Transverse colon (tissue), 4 donors: Measurements from ENCODE around the gene SARDH. TPM values are rescaled to one million over a fixed set of nuclear protein-coding genes. Genes with fewer than 3 reads are reported as not detected.

Experiments used
- DNase-seq: peaks from one replicate; pipeline ENCODE4 v3.0.0-alpha.2; 2019
- H3K27ac ChIP-seq, 4 donors: fragments of 200-600 bp; sonication (generic); 2 replicates each; pipeline ENCODE4 v1.5.1; 2016 to 2018; ENCODE audit warnings: inconsistent platforms in 4 of 4
- H3K27me3 ChIP-seq: fragments of 200-600 bp; sonication (generic); 2 replicates; pipeline ENCODE4 v1.5.1; 2017; ENCODE audit warnings: inconsistent platforms
- H3K36me3 ChIP-seq, 4 donors: fragments of 200-600 bp; sonication (generic); 2 replicates each; pipeline ENCODE4 v1.5.1; 2017 to 2019; ENCODE audit warnings: inconsistent platforms in 4 of 4
- H3K4me1 ChIP-seq, 4 donors: fragments of 200-600 bp; sonication (generic); 2 replicates each; pipeline ENCODE4 v1.5.1; 2017 to 2020; ENCODE audit warnings: inconsistent platforms in 4 of 4
- H3K4me3 ChIP-seq, 4 donors: fragments of 200-600 bp; sonication (generic); 1 replicate in 1 of 4; 2 replicates in 3 of 4; pipeline versions ENCODE4 v1.5.1 to v1.6.1; 2017 to 2019; ENCODE audit warnings: inconsistent platforms in 4 of 4
- H3K9me3 ChIP-seq, 2 donors: fragments of 200-600 bp; sonication (generic); 2 replicates each; pipeline ENCODE4 v1.5.1; 2017 to 2019; ENCODE audit warnings: inconsistent platforms in 2 of 2
- EP300 ChIP-seq: sonication (generic); formaldehyde crosslinking; IDR thresholded peaks from one replicate; pipeline ENCODE4 v1.6.1; 2017; ENCODE audit warnings: antibody characterized with exemption, low read depth
- POLR2A ChIP-seq: fragments of 450-650 bp; IDR thresholded peaks from one replicate; pipeline ENCODE4 v1.6.1; 2016; ENCODE audit warnings: antibody characterized with exemption, mild to moderate bottlenecking, moderate library complexity
- POLR2AphosphoS5 ChIP-seq, 3 donors: sonication (generic); formaldehyde crosslinking; IDR thresholded peaks; one replicate each; pipeline ENCODE4 v1.6.1; 2016; ENCODE audit warnings: antibody characterized with exemption in 3 of 3
- WGBS, 2 donors: methylation state at CpG; one replicate each; pipeline ENCODE4 v1.1.5; 2018; ENCODE audit warnings: low coverage in 1 of 2; 5-methylcytosine and 5-hydroxymethylcytosine counted together
- in situ Hi-C, 4 donors: fragments of 200-750 bp; cut with MboI; loops; one replicate each; pipeline versions ENCODE4 v1.15.0 to v1.15.1; 2017; ENCODE audit warnings: low sequenced_read_pairs in 3 of 4, low pct_ligation_motif_present in 1 of 4, low pct_unique_long_range_greater_than_20kb in 1 of 4
- intact Hi-C: fragments of 100-400 bp; cut with DNase I; formaldehyde crosslinking; loops from one replicate; pipeline ENCODE4 v1.15.1; 2023; ENCODE audit warnings: low total_unique reads
- total RNA-seq, 4 donors: library from RNA; depleted of rRNA; stranded (reverse); fragments of >200 nt; gene quantifications; one replicate each; pipeline ENCODE4 v1.1.0, GENCODE V29; 2016
- TF ChIP-seq, protein P1 (sequence below), 5 experiments: fragments of 200-600 bp in 3 of 5; fragments of 450-650 bp in 2 of 5; sonication (generic) in 3 of 5; IDR thresholded peaks; 1 replicate in 2 of 5; 2 replicates in 3 of 5; pipeline ENCODE4 v1.5.1; 2016 to 2017; ENCODE audit warnings: antibody characterized with exemption in 5 of 5, inconsistent platforms in 3 of 5, mild to moderate bottlenecking in 2 of 5, moderate library complexity in 1 of 5

Gene SARDH
- total RNA-seq, 4 donors from 2014 or later, result 0.68 to 1.1 (median 0.95) TPM; not detected in 1

- DNase-seq, result no peak
- Histone ChIP-seq H3K4me3 (no peak overlapping the region), H3K27me3 (no peaks in the 10 kb centered on the region), H3K9me3 (no peaks in the 10 kb centered on the region), H3K4me1 (no peaks in the 10 kb centered on the region), H3K36me3 (no peaks in the 10 kb centered on the region), H3K27ac (no peak overlapping the region)
- WGBS, 2 donors, result 87% methylated on average over 3 to 26 of the region's 27 CpGs
- intact Hi-C loops, result no loop called here
- TF ChIP-seq EP300 (no peak), POLR2AphosphoS5 (IDR thresholded peaks at IDR 0.05) (no peak), POLR2A (no peak)
- TF ChIP-seq, protein P1, sequence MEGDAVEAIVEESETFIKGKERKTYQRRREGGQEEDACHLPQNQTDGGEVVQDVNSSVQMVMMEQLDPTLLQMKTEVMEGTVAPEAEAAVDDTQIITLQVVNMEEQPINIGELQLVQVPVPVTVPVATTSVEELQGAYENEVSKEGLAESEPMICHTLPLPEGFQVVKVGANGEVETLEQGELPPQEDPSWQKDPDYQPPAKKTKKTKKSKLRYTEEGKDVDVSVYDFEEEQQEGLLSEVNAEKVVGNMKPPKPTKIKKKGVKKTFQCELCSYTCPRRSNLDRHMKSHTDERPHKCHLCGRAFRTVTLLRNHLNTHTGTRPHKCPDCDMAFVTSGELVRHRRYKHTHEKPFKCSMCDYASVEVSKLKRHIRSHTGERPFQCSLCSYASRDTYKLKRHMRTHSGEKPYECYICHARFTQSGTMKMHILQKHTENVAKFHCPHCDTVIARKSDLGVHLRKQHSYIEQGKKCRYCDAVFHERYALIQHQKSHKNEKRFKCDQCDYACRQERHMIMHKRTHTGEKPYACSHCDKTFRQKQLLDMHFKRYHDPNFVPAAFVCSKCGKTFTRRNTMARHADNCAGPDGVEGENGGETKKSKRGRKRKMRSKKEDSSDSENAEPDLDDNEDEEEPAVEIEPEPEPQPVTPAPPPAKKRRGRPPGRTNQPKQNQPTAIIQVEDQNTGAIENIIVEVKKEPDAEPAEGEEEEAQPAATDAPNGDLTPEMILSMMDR (IDR thresholded peaks at IDR 0.05), result no peak
- in situ Hi-C loops, result no loop called here
These were observed 7.0 kb downstream of the SARDH start for GRCh38 chr9:133730994-133731715.

DNA sequence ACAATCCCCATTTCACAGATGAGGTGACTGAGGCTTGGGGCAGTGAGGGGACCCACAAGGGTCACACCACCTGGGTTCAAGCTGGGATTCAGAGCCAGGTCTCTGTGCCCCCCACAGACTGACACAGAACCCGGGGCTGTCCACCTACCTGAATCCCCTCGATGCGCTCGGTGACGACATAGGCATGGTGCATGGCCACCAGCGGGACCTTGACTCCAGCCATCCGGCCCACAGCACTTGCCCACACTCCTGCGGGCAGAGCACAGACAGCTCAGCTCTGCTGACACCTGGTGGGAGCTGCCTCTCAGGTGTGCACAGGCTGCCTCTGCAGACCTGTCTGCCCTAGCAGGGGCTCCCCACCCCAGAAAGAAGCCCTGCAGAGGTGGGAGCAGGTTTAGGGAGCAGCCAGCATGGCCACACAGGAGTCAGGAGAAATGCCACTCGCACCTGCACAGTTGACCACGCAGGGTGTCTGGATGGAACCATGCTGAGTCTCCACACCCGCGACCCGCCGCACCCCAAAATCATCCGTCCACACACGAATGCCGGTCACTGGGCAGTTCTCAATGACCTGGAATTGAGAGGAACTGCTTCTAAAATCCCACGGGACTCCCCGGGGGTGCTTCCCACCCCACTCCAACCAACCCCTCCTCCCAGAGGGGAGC, 8.4 kb downstream of the SARDH start:
- Histone ChIP-seq H3K4me1 (no peaks in the 10 kb centered on the region), H3K9me3 (no peaks in the 10 kb centered on the region), H3K27me3 (no peaks in the 10 kb centered on the region), H3K27ac (no peak overlapping the region), H3K4me3 (no peak overlapping the region), H3K36me3 (no peaks in the 10 kb centered on the region)
- DNase-seq, result no peak
- TF ChIP-seq EP300, result no peak
- TF ChIP-seq, protein P1 (IDR thresholded peaks at IDR 0.05), result no peak
- no peak for TF ChIP-seq POLR2A
- TF ChIP-seq POLR2AphosphoS5 (IDR thresholded peaks at IDR 0.05), result no peak
- 85% methylated on average over 19 of the region's 19 CpGs; no CpG with 5 or more reads in 1 of the 2 donors for WGBS, 2 donors
- in situ Hi-C loops (loop anchor here in 1 of 4 donors (10.0 kb wide), 1 partner anchor 195 kb away; the partner anchor contains the start of gene ADAMTSL2), intact Hi-C loops (loop anchor here (5.0 kb wide), 1 partner anchor 197 kb away; the partner anchor contains the start of gene ADAMTSL2)

- 53 to 71% methylated on average over 5 to 10 of the region's 10 CpGs for WGBS, 2 donors
- in situ Hi-C loops, result loop anchor here in 1 of 4 donors (10.0 kb wide), 1 partner anchor 194 kb away; the partner anchor contains the start of gene ADAMTSL2
- Histone ChIP-seq H3K9me3 (no peaks in the 10 kb centered on the region), H3K27ac (no peak overlapping the region), H3K27me3 (no peaks in the 10 kb centered on the region), H3K4me1 (no peaks in the 10 kb centered on the region), H3K4me3 (no peak overlapping the region), H3K36me3 (no peaks in the 10 kb centered on the region)
- intact Hi-C loops, result loop anchor here (1.0 to 5.0 kb wide), 2 partner anchors 27 to 197 kb away; partner anchors contain the start of gene ADAMTSL2
- DNase-seq, result no peak
- TF ChIP-seq POLR2A (no peak), POLR2AphosphoS5 (IDR thresholded peaks at IDR 0.05) (no peak), EP300 (no peak)
- TF ChIP-seq, protein P1 (IDR thresholded peaks at IDR 0.05), result no peak
These were observed 9.1 kb downstream of the SARDH start for GRCh38 chr9:133728856-133729616.
